Duodenal mucosa (tissue), 2 donors: ENCODE measurements around the gene SCUBE1.

Experiments
- H3K27ac ChIP-seq: one replicate; pipeline ENCODE4 v1.7.0; 2013; ENCODE audit warnings: low read depth, low read length
- H3K27me3 ChIP-seq, 2 donors: one replicate each; pipeline ENCODE4 v1.7.0; 2013; ENCODE audit warnings: low read length in 2 of 2, control low read depth in 1 of 2; ENCODE audit not compliant: insufficient read depth in 2 of 2, control insufficient read depth in 1 of 2
- H3K36me3 ChIP-seq, 2 donors: one replicate each; pipeline ENCODE4 v1.7.0; 2013; ENCODE audit warnings: low read length in 2 of 2, control low read depth in 1 of 2; ENCODE audit not compliant: insufficient read depth in 2 of 2, control insufficient read depth in 1 of 2
- H3K4me1 ChIP-seq, 2 donors: one replicate each; pipeline ENCODE4 v1.7.0; 2013; ENCODE audit warnings: low read length in 2 of 2, control low read depth in 1 of 2; ENCODE audit not compliant: insufficient read depth in 2 of 2, control insufficient read depth in 1 of 2
- H3K4me3 ChIP-seq, 2 donors: one replicate each; pipeline ENCODE4 v1.7.0; 2013; ENCODE audit warnings: low read length in 2 of 2, low read depth in 1 of 2
- H3K9ac ChIP-seq, 2 donors: one replicate each; pipeline ENCODE4 v1.7.0; 2013; ENCODE audit warnings: low read length in 2 of 2, low read depth in 1 of 2
- H3K9me3 ChIP-seq, 2 donors: one replicate each; pipeline ENCODE4 v1.7.0; 2013; ENCODE audit warnings: low read length in 2 of 2, control low read depth in 1 of 2; ENCODE audit not compliant: control insufficient read depth in 1 of 2

The SCUBE1 gene

GRCh38 chr22:43303751-43304150 is 39.4 kb downstream of the SCUBE1 start:
- Histone ChIP-seq H3K36me3 (no peaks in the 10 kb centered on the region), H3K9ac (no peak overlapping the region), H3K4me1 (no peaks in the 10 kb centered on the region), H3K27ac (no peak overlapping the region), H3K4me3 (no peak overlapping the region), H3K27me3 (no peaks in the 10 kb centered on the region), H3K9me3 (no peaks in the 10 kb centered on the region)

GRCh38 chr22:43303166-43303565 is 40.0 kb downstream of the SCUBE1 start:
- Histone ChIP-seq H3K9ac (no peak overlapping the region), H3K4me1 (peaks cover 0 to 4% of the 10 kb centered on the region in 2 donors), H3K4me3 (no peak overlapping the region), H3K36me3 (no peaks in the 10 kb centered on the region), H3K27ac (no peak overlapping the region), H3K27me3 (no peaks in the 10 kb centered on the region), H3K9me3 (no peaks in the 10 kb centered on the region)

- H3K4me1 ChIP-seq = peaks cover 0 to 10% of the 10 kb centered on the region in 2 donors
These were observed 40.6 kb downstream of the SCUBE1 start for GRCh38 chr22:43302531-43303041.

GRCh38 chr22:43301866-43302265 is 41.3 kb downstream of the SCUBE1 start:
- H3K9ac ChIP-seq = no peak overlapping the region
- H3K36me3 ChIP-seq = no peaks in the 10 kb centered on the region
- no peaks in the 10 kb centered on the region for H3K27me3 ChIP-seq
- peaks cover 6 to 14% of the 10 kb centered on the region in 2 donors for H3K4me1 ChIP-seq
- H3K27ac ChIP-seq = no peak overlapping the region
- H3K9me3 ChIP-seq = no peaks in the 10 kb centered on the region
- no peak overlapping the region for H3K4me3 ChIP-seq

More at GRCh38 chr22:43302531-43303041, 40.6 kb downstream of the SCUBE1 start:
- Histone ChIP-seq H3K27ac (no peak overlapping the region), H3K9ac (no peak overlapping the region), H3K4me3 (no peak overlapping the region), H3K9me3 (no peaks in the 10 kb centered on the region), H3K27me3 (no peaks in the 10 kb centered on the region), H3K36me3 (no peaks in the 10 kb centered on the region)

- peaks cover 6 to 14% of the 10 kb centered on the region in 2 donors for H3K4me1 ChIP-seq
- H3K9me3 ChIP-seq = no peaks in the 10 kb centered on the region
- no peak overlapping the region for H3K9ac ChIP-seq
- no peak overlapping the region for H3K27ac ChIP-seq
- no peak overlapping the region for H3K4me3 ChIP-seq
- no peaks in the 10 kb centered on the region for H3K36me3 ChIP-seq
- no peaks in the 10 kb centered on the region for H3K27me3 ChIP-seq
These were observed 42.1 kb downstream of the SCUBE1 start for GRCh38 chr22:43300891-43301676.

- Histone ChIP-seq H3K4me1 (peaks cover 6 to 14% of the 10 kb centered on the region in 2 donors), H3K9ac (no peak overlapping the region), H3K9me3 (no peaks in the 10 kb centered on the region), H3K36me3 (no peaks in the 10 kb centered on the region), H3K27ac (no peak overlapping the region), H3K27me3 (no peaks in the 10 kb centered on the region), H3K4me3 (no peak overlapping the region)
These were observed 43.4 kb downstream of the SCUBE1 start for GRCh38 chr22:43299736-43300135.

GRCh38 chr22:43298062-43298801 is 44.9 kb downstream of the SCUBE1 start:
- Histone ChIP-seq H3K4me1 (peaks cover 14 to 18% of the 10 kb centered on the region in 2 donors), H3K27ac (no peak overlapping the region)

GRCh38 chr22:43297270-43298061 is 45.7 kb downstream of the SCUBE1 start:
- Histone ChIP-seq H3K9me3 (no peaks in the 10 kb centered on the region), H3K4me3 (no peak overlapping the region), H3K27me3 (no peaks in the 10 kb centered on the region), H3K9ac (no peak overlapping the region), H3K36me3 (no peaks in the 10 kb centered on the region), H3K27ac (no peak overlapping the region), H3K4me1 (peaks cover 14 to 18% of the 10 kb centered on the region in 2 donors)

More at GRCh38 chr22:43298062-43298801, 44.9 kb downstream of the SCUBE1 start:
- H3K27me3 ChIP-seq = no peaks in the 10 kb centered on the region
- H3K9me3 ChIP-seq = no peaks in the 10 kb centered on the region
- no peaks in the 10 kb centered on the region for H3K36me3 ChIP-seq
- no peak overlapping the region for H3K4me3 ChIP-seq
- no peak overlapping the region for H3K9ac ChIP-seq

- Histone ChIP-seq H3K27me3 (no peaks in the 10 kb centered on the region), H3K27ac (no peak overlapping the region), H3K4me1 (peaks cover 14 to 18% of the 10 kb centered on the region in 2 donors), H3K9me3 (no peaks in the 10 kb centered on the region), H3K9ac (no peak overlapping the region), H3K36me3 (no peaks in the 10 kb centered on the region), H3K4me3 (no peak overlapping the region)
These were observed 46.8 kb downstream of the SCUBE1 start for GRCh38 chr22:43296276-43296902.
